ENCODE results near the gene ECSIT. TPM values are rescaled to one million over a fixed set of nuclear protein-coding genes. Genes with fewer than 3 reads are reported as not detected.
A peak's percentile ranks its signal among the peaks of the same experiment; 100 is the strongest.

ECSIT gene
- total RNA-seq, 1 donor from 2014 or later, result 24.4 TPM

DNA sequence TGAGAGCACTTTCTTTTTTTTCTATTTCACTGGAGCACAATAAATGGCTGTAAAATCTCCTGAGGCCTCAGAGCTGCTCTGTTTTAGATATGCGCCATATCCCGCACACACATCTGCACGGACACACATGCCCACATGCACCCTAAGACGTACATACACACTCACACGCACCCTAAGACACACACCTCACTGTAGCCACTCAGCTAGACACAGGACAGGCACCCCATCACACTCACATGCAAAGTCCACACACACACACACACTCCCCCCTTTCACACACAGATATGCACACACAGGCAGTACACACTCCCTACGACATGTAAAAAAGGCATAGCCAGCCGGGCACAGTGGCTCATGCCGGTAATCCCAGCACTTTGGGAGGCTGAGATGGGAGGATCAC is 21.3 kb upstream of the ECSIT start:
- no peak for DNase-seq

GRCh38 chr19:11549386-11549953 is 20.5 kb upstream of the ECSIT start:
- no peak for DNase-seq

DNA sequence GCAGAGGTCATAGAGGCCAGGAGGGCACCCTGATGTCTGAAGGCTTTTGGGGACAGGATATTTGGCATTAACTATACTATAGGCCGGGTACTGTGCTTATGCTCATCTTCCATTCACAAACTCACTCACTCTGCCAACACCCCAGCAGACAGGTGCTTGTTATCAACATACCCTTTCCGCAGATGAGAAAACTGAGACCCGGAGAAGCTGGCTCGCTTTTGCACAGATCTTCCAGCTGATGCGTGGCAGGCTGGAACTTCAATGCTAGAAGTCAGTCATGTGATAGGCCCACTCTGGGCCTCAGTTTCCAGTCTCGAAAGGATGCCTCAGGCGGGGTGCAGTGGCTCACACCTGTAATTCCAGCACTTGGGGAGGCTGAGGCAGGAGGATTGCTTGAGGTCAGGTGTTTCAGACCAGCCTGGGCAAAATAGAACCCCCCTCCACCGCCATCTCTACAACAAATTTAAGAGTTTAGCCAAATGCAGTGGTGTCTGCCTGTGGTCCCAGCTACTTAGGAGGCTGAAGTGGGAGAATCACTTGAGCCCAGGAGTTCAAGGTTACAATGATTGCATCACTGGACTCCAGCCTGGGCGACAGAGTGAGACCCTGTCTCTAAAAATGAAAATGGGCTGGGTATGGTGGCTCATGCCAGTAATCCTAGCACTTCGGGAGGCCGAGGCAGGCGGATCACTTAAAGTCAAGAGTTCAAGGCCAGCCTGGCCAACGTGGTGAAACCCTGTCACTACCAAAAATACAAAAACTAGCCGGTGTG is 19.2 kb upstream of the ECSIT start:
- no peak for DNase-seq

DNA sequence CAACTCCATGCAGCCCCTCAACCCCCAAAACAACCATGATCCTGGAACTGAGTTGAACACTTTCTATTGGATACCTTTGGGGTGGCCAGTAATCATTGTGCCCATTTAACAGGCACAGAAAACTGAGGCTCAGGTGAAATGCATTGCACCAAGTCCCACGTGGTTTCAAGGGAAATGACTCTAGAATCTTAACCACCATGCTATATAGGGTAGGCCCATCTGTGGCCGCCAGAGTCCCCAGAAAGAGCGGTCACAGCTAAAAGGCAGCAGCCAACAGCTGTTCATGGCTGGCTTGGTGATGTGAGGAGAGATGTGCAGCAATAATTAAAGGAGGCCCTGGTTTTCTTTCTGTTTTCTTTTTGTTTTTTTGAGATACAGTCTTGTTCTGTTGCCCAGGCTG is 12.3 kb upstream of the ECSIT start:
- DNase-seq, result no peak

- DNase-seq, result no peak
These were observed 11.7 kb upstream of the ECSIT start for GRCh38 chr19:11540645-11541044.

- no peak for DNase-seq
These were observed 10.8 kb upstream of the ECSIT start for GRCh38 chr19:11539495-11540365.

- DNase-seq, result peak; percentile 38
These were observed 9.5 kb upstream of the ECSIT start, which contains the start of gene CNN1 for GRCh38 chr19:11538232-11539036. CNN1 (plus strand) TSS chr19:11538851; CDS start chr19:11538928, 77 bp downstream.

DNA sequence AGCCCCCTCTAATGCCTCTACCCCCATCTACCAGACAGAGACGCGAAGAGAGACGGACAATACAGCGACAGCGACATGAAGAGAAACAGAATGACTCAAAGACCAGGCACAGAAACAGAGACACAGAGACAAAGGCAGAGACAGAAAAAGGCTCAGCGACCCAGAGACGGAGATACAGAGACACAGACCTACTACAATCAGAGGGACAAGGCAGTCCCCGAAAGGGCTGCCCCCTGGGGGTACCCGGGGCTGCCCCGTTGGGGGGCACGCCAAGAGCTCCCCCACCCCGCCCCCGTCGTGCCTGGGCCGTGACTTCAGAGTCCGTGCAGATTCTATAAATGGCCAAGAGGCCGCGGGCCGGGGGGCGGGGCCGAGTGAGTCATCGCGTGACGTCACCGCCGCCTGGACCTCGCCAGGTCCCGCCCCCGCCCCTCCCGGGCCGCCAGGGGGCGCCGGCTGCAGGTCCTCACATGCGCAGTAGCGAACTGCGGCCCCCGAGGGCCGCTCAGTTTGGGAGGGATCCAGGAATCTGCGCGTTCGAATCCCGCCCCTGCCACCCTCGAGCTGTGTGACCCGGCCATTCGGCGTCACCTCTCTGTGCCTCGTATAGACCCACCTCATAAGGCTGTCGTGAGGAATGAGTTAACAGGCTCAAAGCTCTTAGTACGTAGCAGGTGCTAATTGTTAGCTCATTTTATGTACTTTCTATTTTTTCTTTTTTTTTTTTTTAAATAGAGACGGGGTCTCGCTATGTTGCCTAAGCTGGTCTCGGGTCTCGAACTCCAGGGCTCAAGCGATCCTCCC is 7.1 kb upstream of the ECSIT start:
- DNase-seq, result peak; percentile 36

- no peak for DNase-seq
These were observed 6.0 kb upstream of the ECSIT start for GRCh38 chr19:11534948-11535347.

DNA sequence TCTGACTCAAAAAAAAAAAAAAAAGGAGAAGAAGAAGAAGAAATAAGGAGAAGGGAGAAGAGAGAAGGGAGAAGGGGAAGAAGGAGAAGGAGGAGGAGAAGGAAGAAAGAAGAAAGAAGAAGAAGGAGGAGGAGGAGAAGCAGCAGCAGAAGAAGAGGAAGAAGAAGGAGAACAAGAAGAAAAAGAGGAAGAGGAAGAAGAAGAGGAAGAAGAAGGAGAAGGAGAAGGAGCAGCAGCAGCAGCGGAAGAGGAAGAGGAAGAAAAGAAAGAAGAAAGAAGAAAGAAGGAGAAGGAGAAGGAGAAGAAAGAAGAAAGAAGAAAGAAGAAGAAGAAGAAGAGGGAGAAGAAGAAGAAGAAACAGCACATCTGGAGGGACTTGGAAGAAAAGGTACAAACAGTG is 5.6 kb upstream of the ECSIT start:
- no peak for DNase-seq

DNA sequence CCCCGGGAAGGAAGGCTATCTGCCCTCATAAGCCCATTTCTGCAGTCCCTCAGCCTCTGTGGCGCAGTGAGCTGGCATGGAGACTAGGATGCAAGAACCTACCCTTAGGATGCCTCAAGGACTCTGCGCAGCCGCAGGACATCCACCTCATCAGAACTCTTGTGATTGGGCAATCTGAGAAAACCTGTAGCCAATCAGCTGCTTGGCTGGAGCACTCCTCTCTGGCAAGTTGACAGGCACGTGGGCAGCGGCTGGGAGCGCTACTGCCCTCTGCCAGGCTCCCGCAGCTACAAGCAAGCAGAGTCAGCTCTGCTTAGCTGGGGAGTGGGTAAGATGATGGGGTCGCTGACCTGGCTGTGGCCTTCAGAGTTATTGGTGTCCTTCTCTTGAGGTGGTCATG is 1.5 kb upstream of the ECSIT start:
- DNase-seq, result peak; percentile 16

GRCh38 chr19:11519138-11519537 is 9.8 kb downstream of the ECSIT start:
- DNase-seq, result no peak

DNA sequence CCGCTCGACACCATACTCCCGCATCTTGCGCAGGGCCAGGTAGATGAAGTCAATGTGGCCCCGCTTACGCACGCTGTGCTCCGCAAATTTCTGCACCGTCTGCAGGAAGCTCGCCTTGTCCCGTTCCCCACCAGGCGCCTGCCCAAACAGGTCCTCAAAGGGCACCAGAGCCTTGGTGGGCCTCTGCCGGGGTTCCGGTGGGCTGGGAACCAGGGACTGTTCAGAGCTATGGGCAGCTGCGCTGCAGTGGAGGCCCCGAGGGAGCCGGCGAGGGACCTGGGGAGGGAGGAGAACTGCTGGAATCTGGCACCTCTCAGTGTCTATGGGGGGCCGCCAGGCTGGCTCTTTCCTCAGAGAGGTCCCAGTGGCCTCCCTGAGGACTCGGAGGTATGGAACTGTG is 15.0 kb downstream of the ECSIT start:
- DNase-seq, result no peak

- DNase-seq, result no peak
These were observed 18.5 kb downstream of the ECSIT start for GRCh38 chr19:11510444-11510843.

- no peak for DNase-seq
These were observed 21.4 kb downstream of the ECSIT start for GRCh38 chr19:11507370-11508078.

DNA sequence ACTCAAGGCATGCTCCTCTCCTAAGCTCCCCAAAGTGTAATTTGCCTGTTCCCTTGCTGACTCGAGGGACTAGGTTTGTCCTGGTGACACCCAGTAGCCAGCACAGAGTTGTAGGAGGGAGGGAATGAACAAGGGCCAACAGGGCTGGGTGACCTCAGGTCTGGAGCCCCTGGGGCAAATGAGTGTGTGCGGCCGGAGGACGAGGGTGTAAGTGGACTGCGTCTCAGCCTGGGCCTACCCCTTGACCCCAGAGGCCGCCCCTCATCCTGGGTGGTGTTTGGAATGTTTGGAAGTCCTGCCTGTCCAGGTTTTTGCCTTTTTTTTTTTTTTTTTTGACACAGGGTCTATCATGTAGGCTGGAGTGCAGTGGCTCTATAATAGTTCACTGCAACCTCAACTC is 22.0 kb downstream of the ECSIT start:
- no peak for DNase-seq

- no peak for DNase-seq
These were observed 22.8 kb downstream of the ECSIT start for GRCh38 chr19:11506101-11506555.

GRCh38 chr19:11505504-11506100 is 23.3 kb downstream of the ECSIT start, which contains the start of gene ZNF653:
ZNF653 (minus strand) TSS chr19:11505839; CDS start chr19:11505786, 53 bp downstream.
- DNase-seq, result peak; percentile 94

GRCh38 chr19:11505032-11505503 is 23.9 kb downstream of the ECSIT start:
- peak; percentile 91 for DNase-seq

DNA sequence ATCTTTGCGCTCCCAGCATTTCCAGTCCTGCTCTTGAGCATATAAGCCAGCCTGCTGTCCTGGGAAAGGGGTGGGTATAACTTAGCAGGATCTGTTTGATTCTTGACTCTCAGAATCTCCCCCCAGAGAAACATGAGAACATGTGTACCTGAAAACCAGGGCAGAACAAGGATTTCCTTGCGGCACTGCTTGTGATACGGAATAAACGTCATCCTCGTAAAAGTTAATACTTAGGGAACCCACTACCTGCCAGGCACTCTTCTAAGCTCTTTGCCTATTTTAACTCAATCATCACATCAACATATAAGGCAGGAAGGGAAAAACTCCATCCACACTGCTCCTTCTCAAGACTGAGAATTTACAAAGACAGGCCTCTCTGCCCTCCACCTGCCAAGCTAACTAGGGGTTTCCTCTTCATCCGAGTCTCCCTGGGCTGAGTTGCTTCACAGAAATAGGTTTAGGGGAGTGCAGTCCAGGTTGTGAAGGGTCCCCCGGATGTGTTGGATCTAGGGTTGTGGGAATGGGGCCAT is 24.4 kb downstream of the ECSIT start:
- no peak for DNase-seq

Measured in skin of body (tissue), 2 donors.